ENCODE data around the gene MARS1. TPM values are rescaled to one million over a fixed set of nuclear protein-coding genes. Genes with fewer than 3 reads are reported as not detected.

Gene MARS1
- total and polyA plus RNA-seq, 8 donors = 92.5 to 168 (median 110) TPM

GRCh38 chr12:57536597-57536942 is 48.7 kb downstream of the MARS1 start:
- Histone ChIP-seq H3K9me3 (no peaks in the 10 kb centered on the region), H3K36me3 (peaks cover 0 to 84% of the 10 kb centered on the region in 2 donors), H3K4me1 (peaks cover 0 to 6% of the 10 kb centered on the region in 2 donors), H3K4me3 (no peak overlapping the region), H3K27ac (no peak overlapping the region), H3K27me3 (no peaks in the 10 kb centered on the region)
- ATAC-seq (no peak), DNase-seq (no peak)
- no peak for TF ChIP-seq CTCF (IDR thresholded peaks at IDR 0.05)
- intact Hi-C loops (cut with DNase I) = no loop called here

- Histone ChIP-seq H3K36me3 (peaks cover 0 to 79% of the 10 kb centered on the region in 2 donors), H3K27me3 (no peaks in the 10 kb centered on the region), H3K9me3 (no peaks in the 10 kb centered on the region), H3K4me1 (peaks cover 0 to 14% of the 10 kb centered on the region in 2 donors), H3K27ac (no peak overlapping the region), H3K4me3 (no peak overlapping the region)
- DNase-seq (no peak), ATAC-seq (no peak)
- TF ChIP-seq CTCF (IDR thresholded peaks at IDR 0.05) = no peak
- intact Hi-C loops (cut with DNase I) = no loop called here
Observed at GRCh38 chr12:57539134-57539768, 51.4 kb downstream of the MARS1 start.

DNA sequence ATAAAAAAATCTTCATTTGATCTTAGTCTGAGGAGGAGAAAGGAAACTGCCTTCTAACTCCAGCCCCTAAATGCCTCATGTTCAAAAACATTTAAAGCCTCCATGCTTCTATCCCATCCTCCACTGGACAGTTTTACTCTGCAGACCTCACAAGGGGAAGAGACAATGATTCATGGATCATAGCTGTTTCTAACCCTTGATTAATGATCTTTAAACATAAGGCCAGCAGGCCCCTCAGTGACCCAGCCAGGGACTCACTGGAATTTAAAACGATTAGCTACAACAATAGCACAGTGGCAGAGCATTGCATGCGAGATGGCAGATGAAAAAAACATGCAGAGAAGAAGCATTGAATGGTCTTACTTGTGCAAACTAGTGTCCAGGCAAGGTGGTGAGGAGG is 53.1 kb downstream of the MARS1 start:
- peaks cover 0 to 63% of the 10 kb centered on the region in 2 donors for H3K36me3 ChIP-seq
- ATAC-seq (no peak), DNase-seq (no peak)
- H3K27me3 ChIP-seq = no peaks in the 10 kb centered on the region
- H3K4me1 ChIP-seq = peaks cover 9 to 31% of the 10 kb centered on the region in 2 donors
- H3K4me3 ChIP-seq = no peak overlapping the region
- H3K9me3 ChIP-seq = no peaks in the 10 kb centered on the region
- no peak for TF ChIP-seq CTCF (IDR thresholded peaks at IDR 0.05)
- H3K27ac ChIP-seq = no peak overlapping the region
- intact Hi-C loops (cut with DNase I) = no loop called here

DNA sequence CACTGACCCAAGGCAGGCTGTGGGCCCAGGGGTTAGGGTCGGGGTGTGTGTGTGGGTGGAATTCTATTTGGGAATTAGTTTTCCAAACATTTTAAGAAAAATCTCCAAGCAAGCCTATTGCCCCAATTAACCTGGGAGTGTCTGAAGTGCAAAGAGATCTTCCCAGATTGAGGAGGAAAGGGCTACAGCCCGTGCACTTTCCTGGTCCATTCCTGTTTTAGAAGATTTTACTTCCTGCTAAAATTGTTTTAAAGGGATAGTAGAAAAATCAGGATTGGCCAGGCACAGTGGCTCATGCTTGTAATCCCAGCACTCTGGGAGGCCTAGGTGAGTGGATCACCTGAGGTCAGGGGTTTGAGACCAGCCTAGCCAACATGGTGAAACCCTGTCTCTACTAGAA is 53.8 kb downstream of the MARS1 start:
- H3K36me3 ChIP-seq = peaks cover 0 to 63% of the 10 kb centered on the region in 2 donors
- no peak for DNase-seq
- H3K27me3 ChIP-seq = no peaks in the 10 kb centered on the region
- intact Hi-C loops (cut with DNase I) = no loop called here
- ATAC-seq = no peak
- peaks cover 12 to 35% of the 10 kb centered on the region in 2 donors for H3K4me1 ChIP-seq
- no peak overlapping the region for H3K4me3 ChIP-seq
- H3K9me3 ChIP-seq = no peaks in the 10 kb centered on the region
- no peak overlapping the region for H3K27ac ChIP-seq
- TF ChIP-seq CTCF (IDR thresholded peaks at IDR 0.05) = no peak

GRCh38 chr12:57543581-57543980 is 55.7 kb downstream of the MARS1 start:
- TF ChIP-seq CTCF (IDR thresholded peaks at IDR 0.05) = no peak

More at GRCh38 chr12:57543581-57543980, 55.7 kb downstream of the MARS1 start:
- DNase-seq (no peak), ATAC-seq (no peak)
- no peaks in the 10 kb centered on the region for H3K9me3 ChIP-seq
- intact Hi-C loops (cut with DNase I) = no loop called here
- H3K27ac ChIP-seq = no peak overlapping the region
- peaks cover 12 to 41% of the 10 kb centered on the region in 2 donors for H3K4me1 ChIP-seq
- H3K4me3 ChIP-seq = no peak overlapping the region
- peaks cover 0 to 49% of the 10 kb centered on the region in 2 donors for H3K36me3 ChIP-seq
- H3K27me3 ChIP-seq = peaks cover 0 to 7% of the 10 kb centered on the region in 2 donors

Data from left lung (tissue), 10 donors.